HepG2 (cell line): Measurements from ENCODE around the gene PERP. TPM values are rescaled to one million over a fixed set of nuclear protein-coding genes. Genes with fewer than 3 reads are reported as not detected.
A peak's percentile ranks its signal among the peaks of the same experiment; 100 is the strongest.

ENCODE experiments used
- CTCF ChIP-seq: sonication (generic); formaldehyde crosslinking; IDR thresholded peaks from 2 replicates; pipeline ENCODE4 v1.5.0; 2020; ENCODE audit warnings: mild to moderate bottlenecking, missing genetic modification reagents, moderate library complexity
- DZIP1 ChIP-seq: sonication (generic); formaldehyde crosslinking; IDR thresholded peaks from 2 replicates; pipeline ENCODE4 v1.5.0; 2020; ENCODE audit warnings: mild to moderate bottlenecking, missing genetic modification reagents
- HNRNPUL1 ChIP-seq: fragments of 200-400 bp; formaldehyde crosslinking; IDR thresholded peaks from 2 replicates; pipeline ENCODE4 v1.6.1; 2017; ENCODE audit warnings: low read depth, mild to moderate bottlenecking, low read length, moderate library complexity
- NR2F6 ChIP-seq, 2 experiments: IDR thresholded peaks; 2 replicates each; pipeline ENCODE4 v1.6.1; 2016; ENCODE audit warnings: antibody characterized with exemption in 1 of 2, mild to moderate bottlenecking in 1 of 2
- RFX5 ChIP-seq: IDR thresholded peaks from 2 replicates; pipeline ENCODE4 v1.6.1; 2011; ENCODE audit warnings: low read depth, low read length, improper control_type of control experiment
- SNAPC4 ChIP-seq: sonication (generic); formaldehyde crosslinking; IDR thresholded peaks from 2 replicates; pipeline ENCODE4 v1.4.0; 2020; ENCODE audit warnings: mild to moderate bottlenecking, missing genetic modification reagents
- SRSF4 ChIP-seq: fragments of 200-400 bp; formaldehyde crosslinking; IDR thresholded peaks from one replicate; pipeline ENCODE4 v1.6.1; 2018; ENCODE audit warnings: mild to moderate bottlenecking, low read depth, low read length, moderate library complexity; ENCODE audit not compliant: poor library complexity, severe bottlenecking
- TCF7 ChIP-seq: sonication (generic); IDR thresholded peaks from 2 replicates; pipeline ENCODE4 v1.6.1; 2016; ENCODE audit warnings: antibody characterized with exemption, low read depth
- TOPORS ChIP-seq: sonication (generic); formaldehyde crosslinking; IDR thresholded peaks from 2 replicates; pipeline ENCODE4 v1.8.0; 2023; ENCODE audit warnings: mild to moderate bottlenecking, missing genetic modification reagents
- ZBTB4 ChIP-seq: sonication (generic); formaldehyde crosslinking; IDR thresholded peaks from 2 replicates; pipeline ENCODE4 v1.4.0; 2020; ENCODE audit warnings: missing genetic modification reagents, mild to moderate bottlenecking, borderline replicate concordance
- ZBTB44 ChIP-seq: sonication (generic); formaldehyde crosslinking; IDR thresholded peaks from 2 replicates; pipeline ENCODE4 v1.4.0; 2020; ENCODE audit warnings: missing genetic modification reagents
- ZNF432 ChIP-seq: sonication (generic); formaldehyde crosslinking; IDR thresholded peaks from 2 replicates; pipeline ENCODE4 v1.5.0; 2020; ENCODE audit warnings: missing genetic modification reagents, mild to moderate bottlenecking, borderline replicate concordance
- ZSCAN30 ChIP-seq: sonication (generic); formaldehyde crosslinking; IDR thresholded peaks from 2 replicates; pipeline ENCODE4 v1.5.0; 2020; ENCODE audit warnings: mild to moderate bottlenecking, missing genetic modification reagents
- polyA plus RNA-seq, 8 experiments: library from polyadenylated mRNA; depleted of rRNA in 3 of 8; stranded (reverse) in 7 of 8; unstranded in 1 of 8; fragments of >200 nt; fragmentation: Illumina TruSeq in 4 of 8; extraction: Trizol in 4 of 8; gene quantifications; 2 replicates each; pipeline versions ENCODE4 v1.2.1 to v1.2.3, GENCODE V29; 2011 to 2016; ENCODE audit warnings: low read depth in 4 of 8, missing spikeins in 1 of 8, mixed read lengths in 1 of 8; ENCODE audit not compliant: insufficient read depth in 1 of 8
- total RNA-seq, 5 experiments: library from RNA; depleted of rRNA; stranded (reverse); fragments of >200 nt; fragmentation: Illumina TruSeq; extraction: Trizol; gene quantifications; 2 replicates each; pipeline ENCODE4 v1.2.3, GENCODE V29; 2016; ENCODE audit warnings: low read depth in 1 of 5

Gene PERP
- total and polyA plus RNA-seq, 2 of the 13 experiments (the other 11 are each of a cell fraction or from before 2014, with no cell fraction given), result 26.0 to 53.0 TPM

- TF ChIP-seq ZBTB44, result no peak
- peak; percentile 92; the same call in 1 of the 2 replicates for TF ChIP-seq ZSCAN30 (CRISPR knock-in tag)
- no peak for TF ChIP-seq SRSF4
- TF ChIP-seq SNAPC4, result no peak
- TF ChIP-seq TOPORS, result no peak
- peak; percentile 57 for TF ChIP-seq CTCF
- TF ChIP-seq TCF7, result no peak
- TF ChIP-seq RFX5, result no peak
- TF ChIP-seq ZNF432, result no peak
- peak; percentile 56; the same call in 1 of the 2 replicates for TF ChIP-seq HNRNPUL1
- no peak; the same call in 1 of the 2 replicates for TF ChIP-seq ZBTB4 (CRISPR knock-in tag)
- no peak; the same call in 1 of the 2 replicates for TF ChIP-seq DZIP1 (CRISPR knock-in tag)
- TF ChIP-seq NR2F6 (IDR thresholded peaks at IDR 0.05), result no peak
- TF ChIP-seq NR2F6 (CRISPR knock-in tag; IDR thresholded peaks at IDR 0.05), result no peak
Measured at GRCh38 chr6:138107078-138107751, at the start of gene PERP (continued).
